WTC11 (cell line): Measurements from ENCODE around the gene LRCH4.

Source experiments
- TF ChIP-seq, protein P1 (sequence below): fragments of 200-600 bp; IDR thresholded peaks from 2 replicates; pipeline ENCODE4 v1.8.0; 2022; ENCODE audit warnings: antibody characterized with exemption
- TF ChIP-seq, protein P2 (sequence below): fragments of 250-450 bp; sonication (Bioruptor Pico); IDR thresholded peaks from 2 replicates; pipeline ENCODE4 v1.9.0; 2021; ENCODE audit warnings: mild to moderate bottlenecking

DNA sequence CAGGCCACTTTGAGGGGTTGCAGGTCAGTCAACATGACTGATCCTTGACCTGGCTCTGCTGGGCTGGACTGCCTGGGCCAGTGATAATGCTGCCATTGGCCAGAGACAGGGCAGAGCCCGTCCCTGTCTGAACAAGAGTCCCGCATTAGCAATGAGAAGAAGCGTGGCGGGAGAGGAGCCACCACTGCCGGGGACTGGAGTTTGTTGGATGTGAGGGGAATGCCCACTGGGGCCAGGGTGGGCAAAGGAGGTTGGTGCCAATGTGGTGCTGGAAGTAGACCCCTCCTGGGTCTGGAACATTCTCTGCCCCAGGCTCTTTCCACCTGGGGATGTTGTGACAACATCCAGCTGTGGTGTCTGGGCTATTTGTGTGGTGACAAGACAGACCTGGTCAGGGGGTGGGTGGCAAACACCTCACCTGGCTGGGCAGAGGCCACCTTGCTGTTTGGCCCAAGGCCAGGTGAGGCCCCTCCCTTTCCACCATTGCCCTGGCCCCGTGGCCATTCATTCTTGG lies 19.9 kb downstream of the LRCH4 start:
- TF ChIP-seq, protein P1, sequence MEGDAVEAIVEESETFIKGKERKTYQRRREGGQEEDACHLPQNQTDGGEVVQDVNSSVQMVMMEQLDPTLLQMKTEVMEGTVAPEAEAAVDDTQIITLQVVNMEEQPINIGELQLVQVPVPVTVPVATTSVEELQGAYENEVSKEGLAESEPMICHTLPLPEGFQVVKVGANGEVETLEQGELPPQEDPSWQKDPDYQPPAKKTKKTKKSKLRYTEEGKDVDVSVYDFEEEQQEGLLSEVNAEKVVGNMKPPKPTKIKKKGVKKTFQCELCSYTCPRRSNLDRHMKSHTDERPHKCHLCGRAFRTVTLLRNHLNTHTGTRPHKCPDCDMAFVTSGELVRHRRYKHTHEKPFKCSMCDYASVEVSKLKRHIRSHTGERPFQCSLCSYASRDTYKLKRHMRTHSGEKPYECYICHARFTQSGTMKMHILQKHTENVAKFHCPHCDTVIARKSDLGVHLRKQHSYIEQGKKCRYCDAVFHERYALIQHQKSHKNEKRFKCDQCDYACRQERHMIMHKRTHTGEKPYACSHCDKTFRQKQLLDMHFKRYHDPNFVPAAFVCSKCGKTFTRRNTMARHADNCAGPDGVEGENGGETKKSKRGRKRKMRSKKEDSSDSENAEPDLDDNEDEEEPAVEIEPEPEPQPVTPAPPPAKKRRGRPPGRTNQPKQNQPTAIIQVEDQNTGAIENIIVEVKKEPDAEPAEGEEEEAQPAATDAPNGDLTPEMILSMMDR, result no peak
- TF ChIP-seq, protein P2, sequence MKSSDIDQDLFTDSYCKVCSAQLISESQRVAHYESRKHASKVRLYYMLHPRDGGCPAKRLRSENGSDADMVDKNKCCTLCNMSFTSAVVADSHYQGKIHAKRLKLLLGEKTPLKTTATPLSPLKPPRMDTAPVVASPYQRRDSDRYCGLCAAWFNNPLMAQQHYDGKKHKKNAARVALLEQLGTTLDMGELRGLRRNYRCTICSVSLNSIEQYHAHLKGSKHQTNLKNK (CRISPR knock-in tag), result no peak
